ENCODE data around the gene SLC25A43. TPM values are rescaled to one million over a fixed set of nuclear protein-coding genes. Genes with fewer than 3 reads are reported as not detected.

The SLC25A43 gene
- total and polyA plus RNA-seq, 2 of the 8 experiments (the other 6 are each of a cell fraction or from before 2014, with no cell fraction given), result 3.1 to 5.8 TPM

DNA sequence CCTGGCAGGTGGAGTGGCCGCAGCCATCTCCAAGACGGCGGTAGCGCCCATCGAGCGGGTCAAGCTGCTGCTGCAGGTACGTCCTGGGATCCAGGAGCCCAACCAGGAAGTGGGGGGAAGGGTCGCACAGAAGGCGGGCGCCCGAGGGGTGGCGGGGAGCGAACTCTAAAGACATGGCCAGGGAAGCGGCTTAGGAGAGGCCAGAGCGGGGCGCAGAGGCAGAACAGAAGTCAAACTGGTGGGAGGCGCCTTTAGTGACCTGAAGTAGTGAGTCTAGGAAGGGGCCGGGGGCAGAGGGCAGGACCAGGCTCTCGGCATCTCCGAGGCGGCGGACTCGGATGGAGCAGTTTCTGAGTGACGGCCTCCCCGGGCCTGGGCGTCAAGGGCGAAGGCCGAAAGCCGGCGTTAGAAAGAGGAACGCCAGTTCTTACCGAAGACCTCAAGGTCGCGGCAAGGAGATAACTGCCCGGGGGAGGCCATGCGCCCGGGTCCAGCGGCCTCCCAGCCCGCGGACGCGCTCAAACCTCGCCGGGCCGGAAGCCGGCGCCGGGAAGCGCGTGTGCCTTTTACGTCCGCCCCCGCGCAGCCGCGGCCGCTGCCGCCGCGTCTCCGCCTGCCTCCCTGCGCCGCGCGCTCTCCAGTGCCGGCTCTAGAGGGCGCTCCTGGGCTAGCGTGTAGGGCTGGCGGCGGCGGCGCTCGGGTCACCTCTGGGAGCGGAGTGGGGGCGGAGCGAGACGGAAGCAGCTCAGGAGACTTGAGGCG is 69.6 kb downstream of the SLC25A43 start (continued):
- TF ChIP-seq, protein P1, sequence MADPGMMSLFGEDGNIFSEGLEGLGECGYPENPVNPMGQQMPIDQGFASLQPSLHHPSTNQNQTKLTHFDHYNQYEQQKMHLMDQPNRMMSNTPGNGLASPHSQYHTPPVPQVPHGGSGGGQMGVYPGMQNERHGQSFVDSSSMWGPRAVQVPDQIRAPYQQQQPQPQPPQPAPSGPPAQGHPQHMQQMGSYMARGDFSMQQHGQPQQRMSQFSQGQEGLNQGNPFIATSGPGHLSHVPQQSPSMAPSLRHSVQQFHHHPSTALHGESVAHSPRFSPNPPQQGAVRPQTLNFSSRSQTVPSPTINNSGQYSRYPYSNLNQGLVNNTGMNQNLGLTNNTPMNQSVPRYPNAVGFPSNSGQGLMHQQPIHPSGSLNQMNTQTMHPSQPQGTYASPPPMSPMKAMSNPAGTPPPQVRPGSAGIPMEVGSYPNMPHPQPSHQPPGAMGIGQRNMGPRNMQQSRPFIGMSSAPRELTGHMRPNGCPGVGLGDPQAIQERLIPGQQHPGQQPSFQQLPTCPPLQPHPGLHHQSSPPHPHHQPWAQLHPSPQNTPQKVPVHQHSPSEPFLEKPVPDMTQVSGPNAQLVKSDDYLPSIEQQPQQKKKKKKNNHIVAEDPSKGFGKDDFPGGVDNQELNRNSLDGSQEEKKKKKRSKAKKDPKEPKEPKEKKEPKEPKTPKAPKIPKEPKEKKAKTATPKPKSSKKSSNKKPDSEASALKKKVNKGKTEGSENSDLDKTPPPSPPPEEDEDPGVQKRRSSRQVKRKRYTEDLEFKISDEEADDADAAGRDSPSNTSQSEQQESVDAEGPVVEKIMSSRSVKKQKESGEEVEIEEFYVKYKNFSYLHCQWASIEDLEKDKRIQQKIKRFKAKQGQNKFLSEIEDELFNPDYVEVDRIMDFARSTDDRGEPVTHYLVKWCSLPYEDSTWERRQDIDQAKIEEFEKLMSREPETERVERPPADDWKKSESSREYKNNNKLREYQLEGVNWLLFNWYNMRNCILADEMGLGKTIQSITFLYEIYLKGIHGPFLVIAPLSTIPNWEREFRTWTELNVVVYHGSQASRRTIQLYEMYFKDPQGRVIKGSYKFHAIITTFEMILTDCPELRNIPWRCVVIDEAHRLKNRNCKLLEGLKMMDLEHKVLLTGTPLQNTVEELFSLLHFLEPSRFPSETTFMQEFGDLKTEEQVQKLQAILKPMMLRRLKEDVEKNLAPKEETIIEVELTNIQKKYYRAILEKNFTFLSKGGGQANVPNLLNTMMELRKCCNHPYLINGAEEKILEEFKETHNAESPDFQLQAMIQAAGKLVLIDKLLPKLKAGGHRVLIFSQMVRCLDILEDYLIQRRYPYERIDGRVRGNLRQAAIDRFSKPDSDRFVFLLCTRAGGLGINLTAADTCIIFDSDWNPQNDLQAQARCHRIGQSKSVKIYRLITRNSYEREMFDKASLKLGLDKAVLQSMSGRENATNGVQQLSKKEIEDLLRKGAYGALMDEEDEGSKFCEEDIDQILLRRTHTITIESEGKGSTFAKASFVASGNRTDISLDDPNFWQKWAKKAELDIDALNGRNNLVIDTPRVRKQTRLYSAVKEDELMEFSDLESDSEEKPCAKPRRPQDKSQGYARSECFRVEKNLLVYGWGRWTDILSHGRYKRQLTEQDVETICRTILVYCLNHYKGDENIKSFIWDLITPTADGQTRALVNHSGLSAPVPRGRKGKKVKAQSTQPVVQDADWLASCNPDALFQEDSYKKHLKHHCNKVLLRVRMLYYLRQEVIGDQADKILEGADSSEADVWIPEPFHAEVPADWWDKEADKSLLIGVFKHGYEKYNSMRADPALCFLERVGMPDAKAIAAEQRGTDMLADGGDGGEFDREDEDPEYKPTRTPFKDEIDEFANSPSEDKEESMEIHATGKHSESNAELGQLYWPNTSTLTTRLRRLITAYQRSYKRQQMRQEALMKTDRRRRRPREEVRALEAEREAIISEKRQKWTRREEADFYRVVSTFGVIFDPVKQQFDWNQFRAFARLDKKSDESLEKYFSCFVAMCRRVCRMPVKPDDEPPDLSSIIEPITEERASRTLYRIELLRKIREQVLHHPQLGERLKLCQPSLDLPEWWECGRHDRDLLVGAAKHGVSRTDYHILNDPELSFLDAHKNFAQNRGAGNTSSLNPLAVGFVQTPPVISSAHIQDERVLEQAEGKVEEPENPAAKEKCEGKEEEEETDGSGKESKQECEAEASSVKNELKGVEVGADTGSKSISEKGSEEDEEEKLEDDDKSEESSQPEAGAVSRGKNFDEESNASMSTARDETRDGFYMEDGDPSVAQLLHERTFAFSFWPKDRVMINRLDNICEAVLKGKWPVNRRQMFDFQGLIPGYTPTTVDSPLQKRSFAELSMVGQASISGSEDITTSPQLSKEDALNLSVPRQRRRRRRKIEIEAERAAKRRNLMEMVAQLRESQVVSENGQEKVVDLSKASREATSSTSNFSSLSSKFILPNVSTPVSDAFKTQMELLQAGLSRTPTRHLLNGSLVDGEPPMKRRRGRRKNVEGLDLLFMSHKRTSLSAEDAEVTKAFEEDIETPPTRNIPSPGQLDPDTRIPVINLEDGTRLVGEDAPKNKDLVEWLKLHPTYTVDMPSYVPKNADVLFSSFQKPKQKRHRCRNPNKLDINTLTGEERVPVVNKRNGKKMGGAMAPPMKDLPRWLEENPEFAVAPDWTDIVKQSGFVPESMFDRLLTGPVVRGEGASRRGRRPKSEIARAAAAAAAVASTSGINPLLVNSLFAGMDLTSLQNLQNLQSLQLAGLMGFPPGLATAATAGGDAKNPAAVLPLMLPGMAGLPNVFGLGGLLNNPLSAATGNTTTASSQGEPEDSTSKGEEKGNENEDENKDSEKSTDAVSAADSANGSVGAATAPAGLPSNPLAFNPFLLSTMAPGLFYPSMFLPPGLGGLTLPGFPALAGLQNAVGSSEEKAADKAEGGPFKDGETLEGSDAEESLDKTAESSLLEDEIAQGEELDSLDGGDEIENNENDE (IDR thresholded peaks at IDR 0.05; ENCODE audit: insufficient replicate concordance, low read length), result no peak
- TF ChIP-seq POLR2AphosphoS5 (IDR thresholded peaks at IDR 0.05; ENCODE audit: low read depth, low read length), result peak; percentile 13; the same call in 1 of the 2 replicates
- peak; percentile 97 for TF ChIP-seq EGR1 (IDR thresholded peaks at IDR 0.05; ENCODE audit: borderline replicate concordance, low read depth, low read length)
- TF ChIP-seq RAD21 (IDR thresholded peaks at IDR 0.05 in 1 of 2, conservative IDR thresholded peaks at IDR 0.05 in 1 of 2; ENCODE audit: low read depth in 2 of 2, low read length in 2 of 2), result peak; percentile 40 to 69
- peak; percentile 83 for TF ChIP-seq CREB1 (IDR thresholded peaks at IDR 0.05)
- TF ChIP-seq, protein P2, sequence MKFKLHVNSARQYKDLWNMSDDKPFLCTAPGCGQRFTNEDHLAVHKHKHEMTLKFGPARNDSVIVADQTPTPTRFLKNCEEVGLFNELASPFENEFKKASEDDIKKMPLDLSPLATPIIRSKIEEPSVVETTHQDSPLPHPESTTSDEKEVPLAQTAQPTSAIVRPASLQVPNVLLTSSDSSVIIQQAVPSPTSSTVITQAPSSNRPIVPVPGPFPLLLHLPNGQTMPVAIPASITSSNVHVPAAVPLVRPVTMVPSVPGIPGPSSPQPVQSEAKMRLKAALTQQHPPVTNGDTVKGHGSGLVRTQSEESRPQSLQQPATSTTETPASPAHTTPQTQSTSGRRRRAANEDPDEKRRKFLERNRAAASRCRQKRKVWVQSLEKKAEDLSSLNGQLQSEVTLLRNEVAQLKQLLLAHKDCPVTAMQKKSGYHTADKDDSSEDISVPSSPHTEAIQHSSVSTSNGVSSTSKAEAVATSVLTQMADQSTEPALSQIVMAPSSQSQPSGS (IDR thresholded peaks at IDR 0.05; ENCODE audit: low read length), result no peak
- peak; percentile 36 for TF ChIP-seq KDM4A (IDR thresholded peaks at IDR 0.05; ENCODE audit: low read depth, low read length, severe bottlenecking)
- no peak for TF ChIP-seq BRCA1 (IDR thresholded peaks at IDR 0.05; ENCODE audit: low read depth, low read length)
